ENCODE results near the gene ANKRD39. TPM values are rescaled to one million over a fixed set of nuclear protein-coding genes. Genes with fewer than 3 reads are reported as not detected.
A peak's percentile ranks its signal among the peaks of the same experiment; 100 is the strongest.

ANKRD39 gene
- total and polyA plus RNA-seq, 2 of the 8 experiments (the other 6 are each of a cell fraction or from before 2014, with no cell fraction given) = 18.5 to 21.3 TPM

DNA sequence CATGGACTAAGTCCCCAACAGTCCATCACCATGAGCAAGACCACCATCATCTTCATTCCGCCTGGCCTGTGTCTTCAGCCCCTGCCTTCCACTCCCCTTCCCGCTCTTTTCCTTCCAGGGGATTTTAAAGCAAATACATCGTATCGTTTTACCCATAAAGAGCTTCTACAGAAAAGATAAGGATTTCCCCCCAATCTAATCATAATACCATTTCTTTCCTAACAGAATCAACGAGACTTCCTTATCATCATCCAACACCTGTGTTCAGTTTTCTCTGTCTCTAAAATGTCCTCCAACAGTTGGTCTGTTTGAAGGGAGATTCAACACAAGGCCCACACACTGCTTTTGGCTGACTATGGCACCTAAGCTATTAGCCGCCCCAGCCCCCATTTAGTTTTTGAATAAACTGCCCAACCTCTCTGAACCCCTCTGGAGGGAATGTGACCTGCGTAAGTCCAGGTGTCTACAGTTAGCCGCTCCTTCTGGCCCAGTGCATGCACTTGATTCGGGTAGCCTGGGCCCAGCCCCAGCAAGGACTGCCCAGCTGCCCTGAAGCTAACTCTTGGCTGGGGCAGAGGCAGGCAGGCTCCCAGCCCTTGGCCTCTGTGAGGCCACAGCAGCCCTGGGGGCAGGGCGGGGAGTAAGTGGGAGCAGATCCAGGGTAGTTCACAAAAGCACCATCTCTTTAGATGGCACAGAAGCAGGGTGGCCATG lies 37.4 kb upstream of the ANKRD39 start:
- Histone ChIP-seq H2BK20ac (ENCODE audit: low read length) (0 out of 2 replicates have a peak overlapping the region, but pooled peaks have one; percentile 9), H4K8ac (ENCODE audit: extremely low read depth, insufficient read depth, low read length) (no peak overlapping the region; the same call in 1 of the 2 replicates), H3K4me2 (ENCODE audit: insufficient read depth in 1 of 2, low read depth in 2 of 2, low read length in 2 of 2) (no peak overlapping the region), H2BK5ac (ENCODE audit: low read depth, low read length) (no peak overlapping the region; the same call in 1 of the 2 replicates), H3K27ac (ENCODE audit: low read depth, low read length) (no peak overlapping the region), H2AK5ac (ENCODE audit: low read depth, low read length) (no peak overlapping the region), H3K36me3 (ENCODE audit: control insufficient read depth in 2 of 4, insufficient read depth in 4 of 4, low read length in 3 of 4) (no peaks in the 10 kb centered on the region), H4K91ac (replicated peaks; ENCODE audit: insufficient read length, low read length) (no peak overlapping the region), H3K79me1 (ENCODE audit: low read depth, low read length) (no peaks in the 10 kb centered on the region), H3K18ac (ENCODE audit: extremely low read depth, low read length) (peak overlapping the region; percentile 19; the same call in 1 of the 2 replicates), H3K4ac (replicated peaks; ENCODE audit: insufficient read length, low read depth, low read length) (no peak overlapping the region), H2BK120ac (replicated peaks; ENCODE audit: low read depth, low read length) (no peak overlapping the region), H4K5ac (ENCODE audit: insufficient read length, low read depth, low read length) (no peak overlapping the region), H2BK12ac (ENCODE audit: low read depth, low read length) (no peak overlapping the region), H3K23ac (ENCODE audit: insufficient read length) (no peak overlapping the region), H3K9ac (replicated peaks in 1 of 4; ENCODE audit: extremely low read depth in 1 of 4, low read depth in 3 of 4, low read length in 3 of 4) (no peak overlapping the region), H4K20me1 (replicated peaks in 1 of 2; ENCODE audit: control insufficient read depth in 1 of 2, insufficient read depth in 2 of 2, low read length in 2 of 2) (no peaks in the 10 kb centered on the region), H3K9me3 (ENCODE audit: insufficient read depth in 2 of 2, low read depth in 1 of 2, low read length in 1 of 2) (no peaks in the 10 kb centered on the region), H3K4me1 (replicated peaks in 1 of 4; ENCODE audit: control insufficient read depth in 3 of 4, insufficient read depth in 4 of 4, low read length in 3 of 4) (peaks cover 0 to 17% (median 6%) of the 10 kb centered on the region in 4 experiments; a peak in 3 of 7 replicates), H3K56ac (replicated peaks; ENCODE audit: insufficient read length, low read depth, low read length) (no peak overlapping the region), H3K14ac (ENCODE audit: insufficient read length) (no peak overlapping the region), H3K23me2 (ENCODE audit: low read depth, low read length) (peaks cover 4% of the 10 kb centered on the region; the same call in 1 of the 2 replicates), H3K27me3 (replicated peaks in 1 of 4; ENCODE audit: control insufficient read depth in 3 of 4, extremely low read depth in 1 of 4, insufficient read depth in 3 of 4, low read length in 3 of 4) (no peaks in the 10 kb centered on the region; a peak in 1 of 7 replicates), H3K79me2 (ENCODE audit: control insufficient read depth in 1 of 2, insufficient read depth in 2 of 2, low read length in 2 of 2) (no peaks in the 10 kb centered on the region), H3K4me3 (ENCODE audit: extremely low read depth in 1 of 4, insufficient read depth in 2 of 4, low read depth in 3 of 4, low read length in 4 of 4) (no peak overlapping the region), H2AFZ (ENCODE audit: low read length) (no peak overlapping the region), H2BK15ac (ENCODE audit: low read length) (peak overlapping the region; percentile 0; the same call in 1 of the 2 replicates)
- no peak for FAIRE-seq
- no peak for DNase-seq (ENCODE audit: low read depth in 1 of 2, low spot score in 2 of 2)
- POLR2A ChIA-PET (ENCODE audit: partially characterized antibody) = interaction anchor here (0.7 to 1.9 kb wide), 5 partner anchors 10 to 26 kb away, joined by 3 to 7 read pairs (median 3); no protein-coding TSS in a partner anchor
- 92% methylated on average over 10 of the region's 10 CpGs; no CpG with 5 or more reads in 1 of the 2 experiments for WGBS, 2 experiments (ENCODE audit: extremely low coverage in 1 of 2, insufficient coverage in 1 of 2, insufficient read length in 1 of 2, insufficient replicate concordance in 2 of 2, low coverage in 1 of 2, low lambda C conversion rate in 2 of 2, missing lambda C conversion rate in 1 of 2)
- TF ChIP-seq RNF2 (IDR thresholded peaks at IDR 0.05; ENCODE audit: borderline replicate concordance, low read depth, low read length, missing control alignments, poor library complexity, severe bottlenecking) (no peak), CHD1 (IDR thresholded peaks at IDR 0.05; ENCODE audit: low read depth, low read length) (no peak), NANOG (IDR thresholded peaks at IDR 0.05; ENCODE audit: insufficient read depth, low read depth, low read length, poor library complexity, severe bottlenecking) (no peak)
- TF ChIP-seq, protein P1, sequence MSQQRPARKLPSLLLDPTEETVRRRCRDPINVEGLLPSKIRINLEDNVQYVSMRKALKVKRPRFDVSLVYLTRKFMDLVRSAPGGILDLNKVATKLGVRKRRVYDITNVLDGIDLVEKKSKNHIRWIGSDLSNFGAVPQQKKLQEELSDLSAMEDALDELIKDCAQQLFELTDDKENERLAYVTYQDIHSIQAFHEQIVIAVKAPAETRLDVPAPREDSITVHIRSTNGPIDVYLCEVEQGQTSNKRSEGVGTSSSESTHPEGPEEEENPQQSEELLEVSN (IDR thresholded peaks at IDR 0.05) = peak; percentile 58; the same call in 1 of the 2 replicates
- CTCF ChIA-PET (ENCODE audit: partially characterized antibody) = interaction anchor here (0.6 to 2.1 kb wide), 6 partner anchors 10 to 59 kb away, joined by 3 to 6 read pairs (median 3); no protein-coding TSS in a partner anchor

Data from H1 (cell line).